Gastrocnemius medialis (tissue), 4 donors: Measurements from ENCODE around the gene NIPAL1.

ENCODE experiments used
- POLR2A ChIP-seq, 2 donors: fragments of 450-650 bp; IDR thresholded peaks; one replicate each; pipeline ENCODE4 v1.6.1; 2017; ENCODE audit warnings: antibody characterized with exemption in 2 of 2, mild to moderate bottlenecking in 2 of 2, moderate library complexity in 2 of 2
- TF ChIP-seq, protein P1 (sequence below), 5 experiments: fragments of 450-650 bp in 3 of 5; fragments of 200-600 bp in 2 of 5; sonication (generic) in 2 of 5; IDR thresholded peaks in 4 of 5; conservative IDR thresholded peaks in 1 of 5; 1 replicate in 4 of 5; 2 replicates in 1 of 5; pipeline ENCODE4 v1.5.1; 2016 to 2019; ENCODE audit warnings: antibody characterized with exemption in 5 of 5, mild to moderate bottlenecking in 3 of 5, moderate library complexity in 3 of 5

DNA sequence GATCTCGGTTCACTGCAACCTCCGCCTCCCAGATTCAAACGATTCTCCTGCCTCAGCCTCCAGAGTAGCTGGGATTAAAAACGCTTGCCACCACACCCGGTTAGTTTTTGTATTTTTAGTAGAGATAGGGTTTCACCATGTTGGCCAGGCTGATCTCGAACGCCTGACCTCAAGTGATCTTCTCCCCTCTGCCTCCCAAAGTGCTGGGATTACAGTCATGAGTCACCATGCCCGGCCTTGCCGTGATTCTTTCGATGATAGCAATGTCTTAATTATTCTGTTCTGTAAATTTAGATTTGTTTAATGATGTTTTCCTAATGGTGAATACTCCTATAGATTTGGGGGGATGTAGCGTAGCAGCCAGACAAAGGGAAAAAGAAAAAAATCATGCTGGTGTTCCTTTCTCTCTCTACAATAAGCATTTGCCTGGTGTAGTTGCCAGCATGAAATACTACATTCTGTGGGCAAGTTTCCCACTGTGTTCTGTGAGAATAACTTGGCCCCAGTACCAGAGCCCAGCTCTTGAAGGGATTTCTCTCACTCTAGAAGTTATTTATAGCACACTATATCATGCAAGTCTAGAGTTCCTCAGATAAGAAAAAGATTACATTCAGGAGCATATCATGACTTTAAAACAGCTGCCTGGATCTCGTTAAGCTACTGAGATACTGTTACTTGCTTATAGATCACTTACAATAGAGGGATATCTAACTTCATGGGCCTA lies 15.4 kb downstream of the NIPAL1 start:
- TF ChIP-seq, protein P1, sequence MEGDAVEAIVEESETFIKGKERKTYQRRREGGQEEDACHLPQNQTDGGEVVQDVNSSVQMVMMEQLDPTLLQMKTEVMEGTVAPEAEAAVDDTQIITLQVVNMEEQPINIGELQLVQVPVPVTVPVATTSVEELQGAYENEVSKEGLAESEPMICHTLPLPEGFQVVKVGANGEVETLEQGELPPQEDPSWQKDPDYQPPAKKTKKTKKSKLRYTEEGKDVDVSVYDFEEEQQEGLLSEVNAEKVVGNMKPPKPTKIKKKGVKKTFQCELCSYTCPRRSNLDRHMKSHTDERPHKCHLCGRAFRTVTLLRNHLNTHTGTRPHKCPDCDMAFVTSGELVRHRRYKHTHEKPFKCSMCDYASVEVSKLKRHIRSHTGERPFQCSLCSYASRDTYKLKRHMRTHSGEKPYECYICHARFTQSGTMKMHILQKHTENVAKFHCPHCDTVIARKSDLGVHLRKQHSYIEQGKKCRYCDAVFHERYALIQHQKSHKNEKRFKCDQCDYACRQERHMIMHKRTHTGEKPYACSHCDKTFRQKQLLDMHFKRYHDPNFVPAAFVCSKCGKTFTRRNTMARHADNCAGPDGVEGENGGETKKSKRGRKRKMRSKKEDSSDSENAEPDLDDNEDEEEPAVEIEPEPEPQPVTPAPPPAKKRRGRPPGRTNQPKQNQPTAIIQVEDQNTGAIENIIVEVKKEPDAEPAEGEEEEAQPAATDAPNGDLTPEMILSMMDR (IDR thresholded peaks at IDR 0.05 in 4 of 5, conservative IDR thresholded peaks at IDR 0.05 in 1 of 5): no peak
- no peak for TF ChIP-seq POLR2A (IDR thresholded peaks at IDR 0.05)
